GM20431 (cell line): ENCODE data around the gene HSPA12B.

Experiments used
- in situ Hi-C: fragments of 300-500 bp; cut with MseI, MboI; formaldehyde crosslinking; loops from one replicate; pipeline ENCODE4 v1.15.0; 2020; ENCODE audit warnings: low sequenced_read_pairs; ENCODE audit not compliant: unreplicated experiment

HSPA12B gene

DNA sequence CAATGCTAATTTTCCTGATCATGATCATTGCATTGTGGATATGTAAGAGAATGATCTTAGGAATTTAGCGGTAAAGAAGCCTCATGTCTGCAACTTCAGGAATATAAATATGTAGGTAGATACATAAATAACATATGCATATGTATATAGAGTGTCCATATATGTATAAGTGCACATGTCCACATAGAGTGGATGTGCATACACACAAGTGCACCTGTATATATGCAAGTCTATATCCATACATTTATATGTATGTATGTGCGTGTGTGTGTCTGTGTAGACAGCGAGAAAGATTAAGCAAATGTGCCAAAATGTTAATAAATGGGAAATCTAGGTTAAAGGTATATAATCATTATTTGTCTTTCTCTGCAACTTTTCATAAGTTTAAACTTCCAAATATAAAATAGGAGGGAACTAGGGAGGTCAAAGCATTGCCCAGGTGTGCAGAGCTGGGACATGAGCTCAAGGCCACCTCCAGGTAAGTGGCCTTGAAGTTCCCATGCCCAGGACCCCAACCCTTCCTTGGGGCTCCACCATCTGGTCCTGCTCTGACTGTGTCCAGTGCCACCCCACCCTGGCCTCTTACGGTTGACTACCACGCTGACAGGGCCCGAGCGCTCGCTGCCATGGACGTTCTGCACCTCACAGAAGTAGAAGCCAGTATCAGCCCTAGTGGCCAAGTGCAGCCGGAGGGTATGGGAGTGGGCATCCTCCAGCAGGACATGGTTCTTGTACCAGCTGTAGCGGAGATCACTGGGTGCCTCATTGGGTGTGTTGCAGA, 29.7 kb upstream of the HSPA12B start:
- in situ Hi-C loops = no loop called here

DNA sequence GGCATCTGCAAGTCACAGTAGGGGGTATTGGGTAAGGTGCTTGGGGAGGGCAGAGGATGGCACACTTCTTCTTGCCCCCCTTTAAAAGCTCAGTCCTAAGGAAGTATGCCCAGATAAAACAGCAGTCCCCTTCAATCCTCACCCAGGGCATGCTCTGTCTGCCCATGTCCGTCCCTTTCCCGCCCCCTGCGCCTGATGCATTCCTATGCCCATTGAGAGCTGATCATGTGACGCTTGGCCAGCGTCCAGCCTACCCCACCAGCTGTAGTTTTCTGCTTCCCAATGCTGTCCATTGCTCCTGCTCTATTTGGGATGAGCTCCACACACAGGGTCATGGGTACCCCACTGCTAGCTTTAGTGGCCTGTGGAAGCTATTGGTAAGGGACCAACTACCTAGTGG, 28.4 kb upstream of the HSPA12B start:
- in situ Hi-C loops = no loop called here

DNA sequence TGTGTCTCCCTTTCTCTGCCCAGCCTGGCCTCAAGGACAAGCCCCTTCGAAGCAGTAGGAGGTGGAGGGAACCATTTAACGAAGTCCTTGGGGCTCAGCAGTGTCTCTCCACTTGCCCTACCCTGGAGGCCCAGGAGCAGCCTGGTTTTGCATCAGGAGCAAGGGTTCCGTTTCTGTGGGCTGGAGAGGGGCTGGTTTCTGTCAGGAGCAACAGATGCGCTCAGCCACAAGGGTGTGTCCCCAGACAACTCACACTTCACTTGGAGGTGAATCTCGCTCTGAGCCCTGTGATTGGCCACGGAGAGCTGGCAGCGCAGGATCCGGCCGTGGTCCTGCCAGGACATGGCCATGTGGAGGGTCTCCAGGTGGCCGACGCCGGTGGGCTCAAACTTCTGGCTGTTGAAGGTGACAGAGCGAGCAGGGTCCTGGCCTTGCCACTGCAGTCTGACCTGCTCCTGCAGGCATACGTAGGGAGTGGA, 27.0 kb upstream of the HSPA12B start:
- in situ Hi-C loops = no loop called here

GRCh38 chr20:3705970-3706739, 26.3 kb upstream of the HSPA12B start:
- in situ Hi-C loops = no loop called here

DNA sequence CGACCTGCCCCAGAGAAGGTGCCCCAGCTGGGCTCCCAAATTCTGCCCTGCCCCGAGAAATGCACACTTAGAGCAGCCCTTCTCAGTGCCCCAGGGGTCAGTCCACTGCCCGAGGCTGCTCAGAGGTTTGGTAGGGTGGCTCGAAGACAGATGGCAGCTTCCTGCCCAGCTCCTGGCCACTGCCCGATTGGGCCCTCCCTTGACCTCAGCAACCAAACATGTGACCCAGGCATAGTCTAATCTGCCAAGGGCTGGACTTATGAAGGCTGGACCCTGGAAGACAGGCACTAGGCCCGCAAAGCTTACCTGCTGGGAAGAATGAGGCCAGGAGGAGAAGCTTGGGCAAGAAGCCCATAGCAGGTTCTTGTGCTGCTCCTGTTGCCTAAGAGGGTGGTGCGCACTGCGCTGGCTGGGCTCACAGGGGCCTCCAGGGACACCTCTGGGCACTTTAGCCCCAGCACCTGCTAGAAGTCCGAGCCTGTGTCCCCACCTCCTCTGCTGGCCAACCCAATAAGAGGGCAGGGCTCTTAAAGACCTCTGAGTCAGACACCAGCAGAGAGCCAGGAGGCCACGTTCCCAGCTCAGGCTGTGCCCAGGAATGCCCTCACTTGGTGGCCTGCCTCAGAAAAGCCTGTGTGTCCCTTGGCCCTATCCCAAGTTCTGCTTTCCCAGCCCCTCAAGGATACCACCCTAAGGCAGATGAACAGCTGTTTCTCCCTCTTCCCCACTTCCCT, 25.5 kb upstream of the HSPA12B start:
- in situ Hi-C loops = no loop called here

GRCh38 chr20:3707508-3707899, 25.0 kb upstream of the HSPA12B start:
- in situ Hi-C loops = no loop called here

GRCh38 chr20:3710011-3710466, 22.4 kb upstream of the HSPA12B start:
- in situ Hi-C loops = no loop called here

DNA sequence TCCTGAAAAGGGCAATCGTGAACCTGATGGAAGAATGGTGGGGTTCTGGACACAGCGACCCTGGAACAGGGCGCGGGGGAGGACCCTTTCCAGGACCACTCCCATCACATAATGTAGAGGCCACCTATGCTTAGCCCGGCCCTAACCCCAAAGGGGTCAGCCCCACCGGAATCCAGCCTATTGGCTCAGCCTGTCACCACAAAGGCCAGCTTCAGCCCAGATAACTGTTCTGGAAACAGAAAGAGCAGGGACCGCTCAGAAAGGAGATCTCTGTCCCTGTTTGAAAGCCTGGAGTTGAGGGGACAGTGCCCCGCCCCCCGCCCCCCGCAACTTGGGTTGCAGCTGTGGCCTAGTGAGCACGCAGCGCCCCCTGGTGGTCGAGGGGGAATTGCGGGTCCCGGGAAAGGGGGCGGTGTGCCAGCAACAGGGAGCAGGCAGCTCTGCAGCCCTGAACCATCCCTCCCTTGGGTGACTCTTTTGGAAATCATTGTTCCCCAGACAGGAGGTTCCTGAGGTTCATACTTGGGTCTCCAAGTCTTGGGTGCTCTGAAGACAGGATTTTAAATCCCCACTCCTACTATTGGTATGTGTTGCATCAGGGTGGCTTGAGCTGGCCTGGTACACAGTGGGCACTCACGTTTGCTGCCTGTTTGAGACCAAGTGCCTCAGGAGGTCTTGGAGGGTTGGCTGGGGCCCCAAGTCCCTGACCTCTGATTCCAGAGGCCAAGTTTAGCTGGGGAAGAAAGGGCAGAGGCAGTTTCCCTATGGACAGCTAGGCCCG, 21.6 kb upstream of the HSPA12B start:
- in situ Hi-C loops = no loop called here

DNA sequence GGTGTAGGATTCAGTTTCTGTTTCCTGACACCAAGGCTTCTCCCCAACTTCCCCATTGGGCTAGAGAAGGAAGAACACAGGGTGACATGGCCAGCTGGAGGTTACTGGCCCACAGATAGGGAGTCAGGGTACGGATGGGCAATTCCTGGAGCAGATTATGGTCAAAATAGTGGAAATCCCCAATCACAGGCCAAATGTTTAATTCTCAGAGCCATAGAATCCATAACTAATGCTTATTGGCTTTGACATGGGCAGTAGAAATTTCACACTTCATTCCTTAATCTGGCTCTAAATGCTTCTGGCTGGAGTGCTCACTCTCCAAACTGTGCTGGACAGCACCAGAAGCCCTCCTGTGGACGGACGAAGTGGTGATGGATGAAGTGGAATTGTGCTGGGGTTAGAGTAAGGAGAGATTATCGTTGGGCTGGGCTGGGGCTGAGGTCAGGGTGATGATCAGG, 21.0 kb upstream of the HSPA12B start:
- in situ Hi-C loops = no loop called here

DNA sequence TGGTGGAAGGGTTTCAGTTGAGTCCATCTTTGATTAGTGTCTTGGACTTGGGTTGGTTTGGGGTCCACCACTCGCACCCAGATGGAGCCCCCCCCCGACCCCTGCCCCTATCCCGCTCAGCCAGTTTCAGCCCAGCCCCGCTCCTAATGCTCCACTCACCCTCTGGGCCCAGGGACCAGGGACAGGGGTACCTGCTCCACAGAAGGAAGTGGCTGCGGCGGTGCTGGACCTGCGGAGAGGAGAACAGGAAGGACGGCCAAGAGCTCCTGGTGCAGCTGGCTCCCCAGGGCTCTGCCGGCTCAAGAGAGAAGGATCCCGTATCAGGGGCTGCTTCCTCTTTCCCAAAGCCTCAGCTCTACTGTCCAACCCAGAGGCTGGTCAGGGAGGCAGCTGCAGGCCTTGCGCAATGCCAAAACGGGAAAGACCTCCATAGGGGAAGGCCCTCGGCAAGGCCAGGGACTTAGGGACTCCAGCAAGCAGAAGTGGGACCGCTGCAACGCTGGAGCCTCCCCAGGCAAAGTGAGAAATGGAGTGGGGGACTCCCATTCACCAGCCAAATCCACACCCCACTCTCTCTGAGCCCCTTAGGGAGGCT, 20.1 kb upstream of the HSPA12B start, which contains the start of gene SIGLEC1:
Gene SIGLEC1, minus strand, starts transcription at position 322 of the 595 bp plus-strand sequence. CDS start 5,472 bp downstream, outside the sequence.
- in situ Hi-C loops = no loop called here

DNA sequence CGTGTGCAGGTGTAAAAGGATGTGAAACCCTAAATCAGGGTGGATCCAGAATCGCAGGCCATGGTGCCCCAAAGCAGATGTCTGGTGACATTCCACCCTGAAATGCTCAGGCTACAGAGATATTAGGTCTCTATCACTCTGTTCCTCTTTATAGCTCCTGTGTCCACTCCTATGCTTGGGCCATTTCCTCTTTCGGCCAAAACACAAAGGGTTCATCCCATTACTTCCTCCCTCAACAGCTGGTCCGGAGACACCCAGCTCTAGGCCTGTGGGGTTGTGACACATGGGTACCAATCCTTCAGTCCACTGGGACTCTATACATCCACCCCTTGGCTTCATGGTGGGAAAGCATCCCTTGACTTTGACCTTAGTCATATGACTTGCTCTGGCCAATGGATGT, 18.4 kb upstream of the HSPA12B start:
- in situ Hi-C loops = no loop called here

GRCh38 chr20:3716195-3716834, 16.2 kb upstream of the HSPA12B start:
- in situ Hi-C loops = no loop called here

DNA sequence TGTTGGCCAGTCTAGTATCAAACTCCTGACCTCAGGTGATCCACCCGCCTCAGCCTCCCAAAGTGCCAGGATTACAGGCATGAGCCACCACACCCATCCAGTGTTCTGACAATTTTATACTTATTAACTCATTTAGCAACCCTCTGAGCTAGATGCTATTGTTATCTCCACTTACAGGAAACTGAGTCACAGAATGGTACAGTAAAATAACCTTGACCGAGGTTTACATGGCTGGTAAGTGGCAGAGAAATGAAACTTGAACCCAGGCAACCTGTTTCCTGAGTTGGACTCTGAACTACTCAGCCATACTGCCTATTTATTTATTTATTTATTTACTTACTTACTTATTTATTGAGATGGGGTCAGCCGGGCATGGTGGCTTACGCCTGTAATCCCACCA, 13.4 kb upstream of the HSPA12B start:
- in situ Hi-C loops = no loop called here

DNA sequence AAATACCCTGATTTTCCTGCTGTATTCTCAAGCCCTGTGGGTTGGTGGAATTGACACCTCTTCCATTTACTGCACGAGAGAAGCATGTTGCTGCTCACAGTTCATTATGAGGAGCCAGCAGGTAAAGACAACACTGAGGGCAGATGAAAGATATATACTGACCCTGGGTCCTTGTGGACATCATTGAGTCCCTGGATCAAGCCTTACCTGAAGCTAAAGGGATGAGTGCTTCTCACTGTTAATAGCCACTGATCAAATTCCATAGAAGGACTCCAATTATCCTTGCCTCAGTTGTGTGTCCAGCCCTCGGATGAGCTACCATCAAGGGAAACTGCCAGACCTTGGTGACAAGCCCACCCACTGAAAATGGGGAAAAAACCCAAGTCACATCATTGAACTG, 12.4 kb upstream of the HSPA12B start:
- in situ Hi-C loops = no loop called here

DNA sequence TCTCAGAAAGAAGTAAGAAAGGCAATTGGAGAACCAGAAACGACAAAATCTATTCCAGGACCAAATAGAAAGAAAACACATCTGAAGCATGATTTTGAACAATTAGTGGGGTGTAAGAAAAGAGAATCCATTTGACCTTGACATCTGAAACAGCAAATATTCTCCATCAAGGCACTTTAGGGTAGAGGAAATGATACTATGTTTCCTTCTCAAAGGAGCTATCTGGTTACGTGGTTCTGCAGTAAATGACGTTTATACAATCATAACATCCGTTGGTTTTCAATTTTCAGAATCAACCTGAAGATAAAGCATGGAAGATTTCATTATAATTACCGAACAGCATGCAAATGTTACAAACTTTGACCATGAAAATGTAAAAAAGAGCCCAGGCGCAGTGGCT, 11.9 kb upstream of the HSPA12B start:
- in situ Hi-C loops = no loop called here

GRCh38 chr20:3721912-3722311, 10.6 kb upstream of the HSPA12B start:
- in situ Hi-C loops = no loop called here

DNA sequence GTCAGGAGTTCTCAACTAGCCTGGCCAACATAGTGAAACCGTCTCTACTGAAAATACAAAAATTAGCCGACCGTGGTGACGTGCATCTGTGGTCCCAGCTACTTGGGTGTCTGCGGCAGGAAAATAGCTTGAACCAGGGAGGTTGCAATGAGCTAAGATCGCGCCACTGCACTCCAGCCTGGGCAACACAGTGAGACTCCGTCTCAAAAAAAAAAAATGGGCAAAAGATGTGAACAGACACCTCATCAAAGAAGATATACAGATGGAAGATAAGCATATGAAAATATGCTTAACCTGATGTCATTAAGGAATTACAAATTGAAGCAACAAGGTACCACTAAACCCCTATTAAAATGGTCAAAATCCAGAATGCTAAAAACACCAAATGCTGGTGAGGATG, 9.2 kb upstream of the HSPA12B start:
- in situ Hi-C loops = no loop called here

DNA sequence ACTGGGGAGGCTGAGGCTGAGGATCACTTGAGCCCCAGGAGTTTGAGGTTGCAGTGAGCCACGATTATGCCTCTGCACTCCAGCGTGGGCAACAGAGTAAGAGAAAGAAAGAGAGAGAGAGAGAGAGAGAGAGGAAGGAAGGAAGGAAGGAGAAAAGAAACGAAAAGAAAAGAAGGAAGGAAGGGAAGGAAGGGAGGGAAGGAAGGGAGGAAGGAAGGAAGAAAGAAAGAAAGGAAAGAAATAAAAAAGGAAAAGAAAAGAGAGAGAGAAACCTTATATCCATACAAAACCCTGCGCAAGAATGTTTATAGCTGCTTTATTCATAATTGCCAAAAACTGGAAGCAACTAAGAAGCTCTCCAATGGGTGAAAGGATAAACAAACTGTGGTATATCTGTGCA, 8.1 kb upstream of the HSPA12B start:
- in situ Hi-C loops = no loop called here
